ENCODE data around the gene VEGFC. TPM values are rescaled to one million over a fixed set of nuclear protein-coding genes. Genes with fewer than 3 reads are reported as not detected.

Gene VEGFC
- polyA plus RNA-seq, 4 donors: 11.2 to 21.8 (median 16.6) TPM

DNA sequence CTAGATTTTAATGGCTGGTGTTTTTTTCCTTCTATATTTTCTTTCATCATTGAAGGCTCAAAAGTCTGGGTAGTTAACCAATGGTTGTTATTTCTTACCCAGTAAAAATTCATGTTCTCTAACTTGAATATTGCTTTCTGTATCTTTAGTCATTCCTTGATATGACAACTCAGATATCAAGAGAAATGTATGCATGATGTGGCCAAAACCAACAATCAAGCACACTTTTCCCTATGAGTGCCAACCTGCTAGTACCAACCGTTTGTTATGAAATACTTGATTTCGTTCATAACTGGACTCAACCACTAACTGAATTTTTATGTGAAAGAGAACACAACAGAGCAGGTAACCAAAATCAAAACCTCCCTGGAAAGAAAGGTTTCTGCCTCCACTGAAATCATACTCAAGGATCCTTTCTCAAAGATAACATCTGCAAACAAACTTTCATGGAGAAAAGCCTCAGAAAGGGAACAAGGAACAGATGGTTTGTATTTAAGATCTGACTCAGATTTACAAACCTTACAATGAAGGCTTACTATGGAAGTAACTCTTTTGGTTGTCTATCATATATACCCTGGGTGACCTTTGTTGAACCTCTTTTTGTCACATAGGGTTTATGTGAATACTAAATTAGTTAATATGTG is 8.3 kb upstream of the VEGFC start:
- no peak for DNase-seq (ENCODE audit: low read depth in 4 of 4, low spot score in 3 of 4)

DNA sequence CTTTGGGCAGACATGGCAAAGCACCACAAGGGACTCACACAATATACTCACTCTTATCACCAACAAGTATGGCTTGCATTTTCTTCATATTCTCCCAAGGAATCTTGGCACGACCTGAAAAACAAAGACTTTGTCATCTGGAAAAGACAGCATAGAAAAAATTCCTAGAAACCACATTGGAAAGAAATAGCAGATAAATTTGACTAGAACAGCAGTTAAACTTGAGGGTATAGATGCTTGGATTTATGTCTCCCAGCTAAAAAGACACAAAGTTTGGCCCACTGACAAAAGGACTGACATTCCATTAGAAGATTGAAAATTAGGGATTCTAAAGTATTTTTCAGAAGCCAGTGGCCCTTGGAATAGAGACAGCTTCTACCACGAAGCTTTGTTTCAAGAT is 6.9 kb upstream of the VEGFC start:
- DNase-seq (ENCODE audit: low read depth in 4 of 4, low spot score in 3 of 4): no peak

DNA sequence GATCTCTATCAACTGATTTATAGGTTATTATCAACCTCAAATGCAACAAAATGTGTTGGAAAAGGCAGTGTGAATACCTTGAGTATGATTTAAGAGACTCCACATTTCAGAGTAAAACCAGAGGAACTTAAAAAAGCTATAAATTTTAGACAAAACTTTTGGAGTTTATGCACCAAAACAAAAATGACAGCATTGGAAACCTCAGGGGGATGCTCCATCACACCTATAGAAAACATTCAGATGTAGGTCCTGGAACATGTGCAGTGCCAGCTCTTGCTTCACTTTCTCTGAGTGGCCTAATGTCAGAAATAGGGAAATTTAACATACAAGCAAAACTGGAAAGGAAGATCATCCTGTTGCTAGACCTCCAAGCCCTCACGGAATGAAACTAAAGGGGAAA is 5.8 kb upstream of the VEGFC start:
- no peak for DNase-seq (ENCODE audit: low read depth in 4 of 4, low spot score in 3 of 4)

DNA sequence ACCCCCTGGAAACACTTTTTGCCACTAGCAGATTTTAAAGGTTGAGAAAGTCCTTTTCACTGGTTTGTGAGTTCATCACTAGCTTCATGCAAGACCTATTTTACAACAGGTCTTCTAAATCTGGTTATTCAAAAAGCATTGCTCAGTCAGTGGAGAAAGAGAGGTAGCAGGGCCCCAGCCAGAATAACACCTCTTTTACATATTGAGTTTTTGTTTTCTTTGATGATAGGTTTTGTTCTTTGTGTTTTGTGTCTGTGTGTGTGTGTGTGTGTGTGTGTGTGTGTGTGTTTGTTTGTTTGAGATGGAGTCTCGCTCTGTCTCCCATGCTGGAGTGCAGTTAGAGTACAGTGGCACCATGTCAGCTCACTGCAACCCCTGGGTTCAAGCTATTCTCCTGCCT is 2.7 kb upstream of the VEGFC start:
- DNase-seq (ENCODE audit: low read depth in 4 of 4, low spot score in 3 of 4): no peak

- no peak for DNase-seq (ENCODE audit: low read depth in 4 of 4, low spot score in 3 of 4)
Measured at GRCh38 chr4:176794651-176795050, 1.9 kb upstream of the VEGFC start.

- no peak for DNase-seq (ENCODE audit: low read depth in 4 of 4, low spot score in 3 of 4)
Measured at GRCh38 chr4:176794151-176794550, 1.4 kb upstream of the VEGFC start.

GRCh38 chr4:176793060-176793605 is 411 bp upstream of the VEGFC start:
- DNase-seq (ENCODE audit: low read depth in 4 of 4, low spot score in 3 of 4): no peak

DNA sequence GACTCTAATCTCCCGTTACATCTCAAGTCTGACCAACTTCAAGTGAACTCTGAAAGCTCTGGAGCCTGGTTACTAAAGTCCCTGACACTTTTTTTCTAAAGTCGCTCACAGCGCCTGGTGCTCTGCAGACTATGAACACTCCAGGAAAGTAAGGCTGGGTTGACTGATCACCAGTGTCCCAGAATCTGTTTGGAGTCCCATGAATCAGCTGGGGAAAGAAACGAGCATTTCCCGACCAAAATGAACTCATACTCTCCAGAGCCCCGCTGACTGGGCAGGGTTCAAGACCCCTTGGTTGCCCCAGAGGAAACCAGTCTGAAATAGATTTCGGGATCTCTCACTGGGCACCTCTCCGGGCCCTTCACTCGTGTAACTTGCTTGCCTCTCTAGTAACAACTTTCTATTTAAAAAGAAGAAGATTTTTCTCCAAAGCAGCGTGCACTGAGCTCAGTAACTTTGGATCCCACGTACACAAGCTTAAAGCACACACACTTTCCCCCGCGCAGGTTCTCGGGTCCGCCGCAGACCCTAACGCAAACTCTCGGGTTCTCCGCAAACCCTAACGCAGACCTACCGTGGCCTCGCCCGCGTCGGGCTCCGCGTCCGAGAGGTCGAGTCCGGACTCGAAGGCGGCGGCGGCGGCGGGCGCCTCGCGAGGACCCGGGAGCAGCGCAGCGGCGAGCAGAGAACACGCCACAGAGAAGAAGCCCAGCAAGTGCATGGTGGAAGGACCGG is 964 bp downstream of the VEGFC start:
- peak in 1 of 4 donors; percentile 22 for DNase-seq (ENCODE audit: low read depth in 4 of 4, low spot score in 3 of 4)

GRCh38 chr4:176790398-176790797 is 2.3 kb downstream of the VEGFC start:
- DNase-seq (ENCODE audit: low read depth in 4 of 4, low spot score in 3 of 4): no peak

DNA sequence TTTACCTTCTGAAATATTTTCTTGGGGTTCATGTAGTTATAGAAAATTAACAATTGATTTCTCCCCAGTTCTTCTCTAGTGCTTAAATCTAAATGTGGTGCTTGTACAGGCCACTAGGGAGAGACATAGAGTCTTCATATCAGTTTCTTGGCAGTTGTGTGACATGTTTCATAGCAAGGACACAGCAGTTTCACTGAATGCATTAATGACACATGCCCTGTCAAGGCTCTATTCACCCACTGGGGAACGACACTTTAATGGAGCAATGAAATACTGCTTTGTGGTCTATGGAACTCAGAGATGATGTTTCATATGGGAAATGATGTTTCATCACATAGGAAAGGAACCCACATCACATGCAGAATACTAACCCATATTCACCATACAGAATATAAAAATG is 2.8 kb downstream of the VEGFC start:
- no peak for DNase-seq (ENCODE audit: low read depth in 4 of 4, low spot score in 3 of 4)

DNA sequence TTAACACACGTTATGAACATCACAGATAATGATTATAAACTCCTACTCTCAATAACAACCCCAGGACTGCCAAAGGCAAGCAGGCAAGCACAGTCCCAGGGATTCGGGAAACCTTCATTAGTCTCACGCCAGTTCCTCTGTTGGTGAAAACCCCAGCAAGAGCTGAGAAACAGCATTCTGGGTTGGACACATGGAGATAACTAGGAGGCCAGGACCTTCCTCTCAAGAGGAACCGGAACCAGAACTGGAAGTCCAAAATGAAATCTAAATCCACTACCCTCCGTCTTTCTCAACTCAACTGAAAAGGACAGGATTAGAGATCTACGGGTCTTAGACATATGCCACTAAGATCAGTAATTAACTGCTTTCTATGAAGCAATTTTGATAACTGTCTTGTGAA is 3.8 kb downstream of the VEGFC start:
- no peak for DNase-seq (ENCODE audit: low read depth in 4 of 4, low spot score in 3 of 4)

DNA sequence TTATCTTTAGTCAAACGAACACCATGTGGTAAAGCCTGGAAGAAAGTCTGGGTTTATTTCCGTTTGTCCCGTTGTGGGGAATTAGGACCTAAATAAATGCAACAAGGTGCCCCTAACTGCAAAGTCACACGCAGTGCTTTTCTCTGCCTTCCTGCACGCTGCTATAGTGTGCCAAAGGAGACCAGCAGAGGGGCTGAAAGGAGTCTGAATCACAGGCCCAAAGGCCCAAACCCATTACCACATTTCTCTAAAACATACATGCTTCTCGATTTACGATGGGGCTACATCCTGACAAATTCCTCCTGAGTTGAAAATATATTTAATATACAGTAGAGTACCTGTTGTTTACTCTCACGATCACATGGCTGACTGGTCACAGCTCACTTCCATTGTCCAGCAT is 4.5 kb downstream of the VEGFC start:
- no peak for DNase-seq (ENCODE audit: low read depth in 4 of 4, low spot score in 3 of 4)

DNA sequence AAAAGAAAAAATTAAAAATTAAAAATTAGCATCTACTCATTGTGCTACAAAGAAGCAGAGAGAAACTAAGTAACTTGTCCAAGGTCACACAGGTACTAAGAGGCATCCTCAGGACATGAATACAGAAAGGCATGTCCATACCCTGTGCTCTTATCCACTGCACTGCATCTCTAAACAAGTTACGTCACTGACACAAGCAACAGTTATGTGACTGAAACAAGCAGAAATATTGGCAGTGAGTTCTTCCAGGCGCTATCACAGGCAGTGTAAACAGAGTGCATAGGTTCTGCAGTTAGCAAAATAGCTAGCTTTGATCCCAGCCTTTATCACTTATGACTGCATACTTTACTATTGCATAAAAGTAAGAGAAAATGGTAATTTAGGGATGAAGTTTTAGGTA is 7.9 kb downstream of the VEGFC start:
- no peak for DNase-seq (ENCODE audit: low read depth in 4 of 4, low spot score in 3 of 4)

DNA sequence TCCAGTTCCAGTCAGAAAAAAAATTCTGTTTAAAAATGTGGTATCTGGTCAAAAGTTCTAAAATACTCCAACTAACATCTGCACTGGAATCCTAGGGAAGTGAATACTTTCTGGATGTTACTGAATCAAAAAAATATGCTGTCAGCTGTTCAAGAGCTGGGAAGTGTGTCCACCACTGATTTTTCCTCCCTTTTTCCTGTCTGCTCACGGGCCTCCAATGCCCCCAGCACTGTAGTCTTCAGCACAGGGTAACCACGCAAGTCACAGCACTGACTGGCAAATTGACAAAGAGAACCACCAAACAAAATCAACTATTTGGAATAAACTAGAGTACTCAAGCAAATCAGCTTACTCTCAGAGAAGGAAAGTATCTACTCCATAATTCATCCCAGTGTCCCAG is 9.9 kb downstream of the VEGFC start:
- no peak for DNase-seq (ENCODE audit: low read depth in 4 of 4, low spot score in 3 of 4)

DNA sequence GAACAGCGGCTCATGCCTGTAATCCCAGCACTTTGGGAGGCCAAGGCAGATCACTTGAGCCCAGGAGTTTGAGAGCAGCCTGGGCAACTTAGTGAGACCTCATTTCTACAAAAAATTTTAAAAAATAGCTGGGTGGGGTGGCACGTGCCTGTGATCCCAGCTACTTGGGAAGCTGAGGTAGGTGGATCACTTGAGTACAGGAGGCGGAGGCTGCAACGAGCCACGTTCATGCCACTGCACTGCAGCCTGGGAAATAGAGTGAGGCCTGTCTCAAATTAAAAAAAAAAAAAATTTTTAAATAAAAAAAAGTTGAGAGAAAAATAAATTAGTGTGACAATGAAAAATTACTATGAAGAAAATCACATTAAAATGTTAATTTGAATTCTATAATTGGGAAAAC is 10.5 kb downstream of the VEGFC start:
- DNase-seq (ENCODE audit: low read depth in 4 of 4, low spot score in 3 of 4): no peak

- no peak for DNase-seq (ENCODE audit: low read depth in 4 of 4, low spot score in 3 of 4)
Measured at GRCh38 chr4:176781739-176782100, 11.0 kb downstream of the VEGFC start.

DNA sequence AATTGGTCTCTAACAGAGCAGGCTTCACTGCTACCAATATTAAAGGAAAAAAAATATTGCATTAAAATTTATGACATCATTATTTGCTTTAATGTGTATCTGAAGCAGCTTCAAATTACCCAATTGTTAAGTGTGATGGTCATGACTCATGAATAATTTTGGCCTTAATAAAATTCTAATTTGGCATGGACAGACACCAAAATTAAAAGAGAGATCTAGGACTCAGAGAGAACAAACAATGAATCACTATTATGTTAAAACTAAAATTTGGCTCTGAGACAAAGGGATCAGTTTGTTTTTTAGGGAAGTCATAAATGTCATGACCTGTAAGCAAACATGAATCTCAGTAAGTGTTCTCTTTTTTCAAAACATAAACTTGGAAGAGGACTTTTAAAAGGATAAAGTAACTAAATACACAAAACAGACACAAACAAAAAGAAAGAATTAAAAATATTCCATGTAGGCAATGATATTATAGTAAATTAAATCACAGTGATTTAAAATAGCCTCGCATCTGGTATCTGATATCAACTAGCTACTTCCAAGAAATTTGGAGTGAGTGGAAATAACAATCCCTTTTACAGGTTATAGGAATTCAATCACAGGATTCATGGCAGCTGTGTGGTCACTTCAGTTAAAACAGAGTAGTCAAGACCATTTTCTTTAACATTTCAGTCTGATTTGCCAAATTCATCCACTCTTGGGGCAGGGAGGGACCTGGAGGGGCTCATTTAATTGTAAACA is 11.6 kb downstream of the VEGFC start:
- DNase-seq (ENCODE audit: low read depth in 4 of 4, low spot score in 3 of 4): no peak

DNA sequence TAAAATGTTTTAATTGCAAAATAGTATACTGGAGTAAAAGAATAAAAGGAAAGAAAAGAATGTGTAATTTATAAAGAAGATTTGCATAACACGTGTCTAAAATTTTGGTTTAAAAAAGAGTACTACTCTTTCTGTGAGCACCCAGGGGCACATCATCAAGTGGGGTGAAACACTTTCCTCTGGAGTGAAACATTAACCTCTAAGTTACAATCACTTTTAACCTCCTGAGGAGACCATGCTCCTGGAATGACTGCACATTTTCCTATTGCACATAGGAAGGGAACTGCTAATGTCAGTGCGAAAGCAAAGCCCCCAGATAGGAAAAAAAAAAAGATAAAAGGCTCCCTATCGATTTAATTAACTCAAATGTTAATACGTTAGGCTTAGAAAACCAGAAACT is 13.3 kb downstream of the VEGFC start:
- DNase-seq (ENCODE audit: low read depth in 4 of 4, low spot score in 3 of 4): no peak

DNA sequence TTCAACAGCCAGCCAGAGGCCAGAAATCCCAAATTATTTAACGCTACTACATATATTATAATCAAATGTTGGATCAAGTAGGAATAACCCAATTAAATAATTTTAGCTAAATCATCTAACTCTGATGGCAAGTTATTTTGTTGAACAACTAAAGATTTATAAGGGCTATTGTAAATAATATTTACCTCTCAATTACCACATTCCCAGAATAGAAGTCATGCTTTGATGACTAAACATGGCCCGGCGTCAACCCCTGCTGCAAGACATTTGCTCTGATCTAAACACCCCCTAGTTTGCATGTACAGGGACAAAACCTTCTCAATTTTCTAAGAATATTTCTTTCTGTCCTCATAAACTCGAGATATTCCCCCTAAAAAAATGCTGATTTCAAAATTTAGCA is 14.2 kb downstream of the VEGFC start:
- DNase-seq (ENCODE audit: low read depth in 4 of 4, low spot score in 3 of 4): no peak

- no peak for DNase-seq (ENCODE audit: low read depth in 4 of 4, low spot score in 3 of 4)
Measured at GRCh38 chr4:176778063-176778462, 14.7 kb downstream of the VEGFC start.

DNA sequence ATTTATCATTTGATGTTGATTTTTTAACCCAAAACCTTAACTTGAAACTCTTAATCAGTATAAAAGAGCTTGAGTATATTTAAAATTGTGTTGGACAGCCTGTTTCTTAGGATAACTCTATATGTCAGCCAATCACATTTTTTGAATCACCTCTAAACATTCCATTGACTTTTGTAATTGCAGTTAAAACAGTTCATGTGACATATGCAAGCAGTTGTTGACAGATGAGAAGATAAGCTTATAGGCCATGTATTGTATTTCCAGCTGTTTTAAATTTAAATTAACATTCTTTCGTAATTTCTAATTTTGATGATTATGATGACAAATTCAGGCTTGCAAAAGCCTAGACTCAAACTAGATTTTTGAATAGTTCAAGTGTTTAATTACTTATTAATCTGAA is 17.4 kb downstream of the VEGFC start:
- no peak for DNase-seq (ENCODE audit: low read depth in 4 of 4, low spot score in 3 of 4)

DNA sequence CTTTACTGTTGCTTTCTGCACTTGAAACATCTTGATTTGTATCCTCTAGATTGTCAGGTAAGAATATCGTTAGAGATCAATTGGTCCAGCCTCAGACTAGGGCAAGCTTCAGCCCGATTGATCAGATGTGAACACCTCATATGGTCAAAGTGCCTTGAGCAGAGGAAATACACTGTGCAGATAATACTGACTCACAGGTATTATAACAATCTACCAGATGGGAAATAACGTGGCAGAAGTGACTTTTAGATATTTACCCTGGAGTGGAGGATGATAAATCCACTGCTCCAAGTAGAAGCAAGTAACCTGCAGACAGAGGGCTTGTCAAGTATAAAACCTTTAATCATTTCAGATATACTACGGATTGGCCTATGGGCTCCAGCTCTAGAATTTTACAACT is 17.9 kb downstream of the VEGFC start:
- DNase-seq (ENCODE audit: low read depth in 4 of 4, low spot score in 3 of 4): no peak
